Thyroid gland (tissue), 4 donors: ENCODE results near the gene SLBP. TPM values are rescaled to one million over a fixed set of nuclear protein-coding genes. Genes with fewer than 3 reads are reported as not detected.

ENCODE experiments used
- DNase-seq, 2 donors: peaks; one replicate each; pipeline ENCODE4 v3.0.0-alpha.2; 2019
- H3K27ac ChIP-seq, 3 donors: fragments of 200-600 bp; sonication (generic); 1 replicate in 2 of 3; 2 replicates in 1 of 3; pipeline ENCODE4 v1.5.1; 2016 to 2019; ENCODE audit warnings: mild to moderate bottlenecking in 1 of 3, moderate library complexity in 1 of 3
- H3K27me3 ChIP-seq: fragments of 200-600 bp; sonication (generic); one replicate; pipeline ENCODE4 v1.5.1; 2019
- H3K36me3 ChIP-seq, 2 donors: fragments of 200-600 bp; sonication (generic); one replicate each; pipeline ENCODE4 v1.5.1; 2016 to 2019
- H3K4me1 ChIP-seq, 2 donors: fragments of 200-600 bp; sonication (generic); one replicate each; pipeline ENCODE4 v1.5.1; 2017 to 2019
- H3K4me3 ChIP-seq, 3 donors: fragments of 200-600 bp; sonication (generic); replicated peaks in 1 of 3; 1 replicate in 2 of 3; 2 replicates in 1 of 3; pipeline ENCODE4 v1.5.1; 2016; ENCODE audit warnings: mild to moderate bottlenecking in 1 of 3
- H3K9me3 ChIP-seq: fragments of 200-600 bp; sonication (generic); one replicate; pipeline ENCODE4 v1.5.1; 2017
- POLR2A ChIP-seq, 2 donors: fragments of 450-650 bp; IDR thresholded peaks; one replicate each; pipeline ENCODE4 v1.6.1; 2017; ENCODE audit warnings: antibody characterized with exemption in 2 of 2, mild to moderate bottlenecking in 2 of 2, moderate library complexity in 1 of 2
- WGBS, 2 donors: methylation state at CpG; one replicate each; pipeline ENCODE4 v1.1.5; 2017; 5-methylcytosine and 5-hydroxymethylcytosine counted together
- intact Hi-C: fragments of 100-400 bp; cut with DNase I; formaldehyde crosslinking; loops from one replicate; pipeline ENCODE4 v1.15.1; 2023
- total RNA-seq, 4 donors: library from RNA; depleted of rRNA; stranded (reverse); fragments of >200 nt; gene quantifications; one replicate each; pipeline ENCODE4 v1.2.3, GENCODE V29; 2016
- TF ChIP-seq, protein P1 (sequence below), 6 experiments: fragments of 200-600 bp in 3 of 6; fragments of 450-650 bp in 3 of 6; sonication (generic) in 3 of 6; IDR thresholded peaks; one replicate each; pipeline ENCODE4 v1.5.1; 2016 to 2019; ENCODE audit warnings: antibody characterized with exemption in 6 of 6, mild to moderate bottlenecking in 2 of 6, inconsistent platforms in 1 of 6, moderate library complexity in 1 of 6

The SLBP gene
- total RNA-seq, 4 donors from 2014 or later: 41.2 to 48.5 (median 43.3) TPM

DNA sequence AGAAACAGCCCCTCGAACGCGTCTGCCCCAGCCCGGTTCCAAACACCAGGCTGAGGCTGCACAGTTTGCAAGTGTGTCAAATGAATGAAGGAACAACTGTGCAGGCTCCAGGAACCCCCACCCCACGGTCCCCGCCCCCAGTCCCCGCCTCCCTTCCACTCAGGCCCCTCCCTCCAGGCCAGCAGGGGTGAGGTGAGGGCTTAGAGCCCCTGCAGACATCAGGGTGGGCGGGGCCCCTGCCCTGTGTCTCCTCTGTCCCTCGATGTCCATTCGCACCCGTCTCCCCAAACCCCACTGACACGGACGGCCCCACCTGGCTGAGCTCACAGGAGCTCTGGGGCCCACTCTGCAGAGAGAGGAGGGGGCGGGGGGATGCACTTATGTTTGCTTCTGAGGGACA, 37.7 kb upstream of the SLBP start:
- DNase-seq: no peak
- Histone ChIP-seq H3K9me3 (no peaks in the 10 kb centered on the region), H3K27ac (no peak overlapping the region), H3K27me3 (no peaks in the 10 kb centered on the region), H3K36me3 (no peaks in the 10 kb centered on the region), H3K4me1 (peaks cover 0 to 5% of the 10 kb centered on the region in 2 donors), H3K4me3 (no peak overlapping the region)
- 22 to 86% methylated on average over 4 to 11 of the region's 14 CpGs for WGBS, 2 donors
- intact Hi-C loops: loop anchor here (2.0 to 5.0 kb wide), 3 partner anchors 57 to 437 kb away; no protein-coding TSS in a partner anchor
- no peak for TF ChIP-seq POLR2A (IDR thresholded peaks at IDR 0.05)
- TF ChIP-seq, protein P1, sequence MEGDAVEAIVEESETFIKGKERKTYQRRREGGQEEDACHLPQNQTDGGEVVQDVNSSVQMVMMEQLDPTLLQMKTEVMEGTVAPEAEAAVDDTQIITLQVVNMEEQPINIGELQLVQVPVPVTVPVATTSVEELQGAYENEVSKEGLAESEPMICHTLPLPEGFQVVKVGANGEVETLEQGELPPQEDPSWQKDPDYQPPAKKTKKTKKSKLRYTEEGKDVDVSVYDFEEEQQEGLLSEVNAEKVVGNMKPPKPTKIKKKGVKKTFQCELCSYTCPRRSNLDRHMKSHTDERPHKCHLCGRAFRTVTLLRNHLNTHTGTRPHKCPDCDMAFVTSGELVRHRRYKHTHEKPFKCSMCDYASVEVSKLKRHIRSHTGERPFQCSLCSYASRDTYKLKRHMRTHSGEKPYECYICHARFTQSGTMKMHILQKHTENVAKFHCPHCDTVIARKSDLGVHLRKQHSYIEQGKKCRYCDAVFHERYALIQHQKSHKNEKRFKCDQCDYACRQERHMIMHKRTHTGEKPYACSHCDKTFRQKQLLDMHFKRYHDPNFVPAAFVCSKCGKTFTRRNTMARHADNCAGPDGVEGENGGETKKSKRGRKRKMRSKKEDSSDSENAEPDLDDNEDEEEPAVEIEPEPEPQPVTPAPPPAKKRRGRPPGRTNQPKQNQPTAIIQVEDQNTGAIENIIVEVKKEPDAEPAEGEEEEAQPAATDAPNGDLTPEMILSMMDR (IDR thresholded peaks at IDR 0.05): no peak

DNA sequence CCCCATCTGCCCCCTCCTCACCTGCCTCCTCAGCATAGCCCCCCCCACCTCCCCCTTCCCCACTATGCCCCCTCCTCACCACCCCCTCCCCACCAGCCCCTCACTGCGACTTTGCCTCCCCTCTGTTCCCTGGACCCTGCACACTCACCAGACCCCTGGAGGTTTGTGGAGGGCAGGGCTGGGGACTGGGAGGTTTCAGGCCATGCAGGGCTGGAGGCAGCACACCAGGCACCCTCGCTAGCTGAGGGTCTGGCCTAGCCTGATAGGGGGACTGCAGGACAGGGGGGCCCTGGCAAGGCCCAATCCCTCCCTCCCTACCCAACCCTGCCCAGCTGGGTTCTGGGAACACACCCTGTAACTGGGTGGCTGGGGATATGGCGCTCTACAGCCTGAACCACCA, 37.3 kb upstream of the SLBP start:
- Histone ChIP-seq H3K4me3 (no peak overlapping the region), H3K9me3 (no peaks in the 10 kb centered on the region), H3K27ac (no peak overlapping the region), H3K27me3 (no peaks in the 10 kb centered on the region), H3K4me1 (peaks cover 0 to 5% of the 10 kb centered on the region in 2 donors), H3K36me3 (no peaks in the 10 kb centered on the region)
- DNase-seq: no peak
- WGBS, 2 donors: 40% methylated on average over 2 of the region's 3 CpGs; no CpG with 5 or more reads in 1 of the 2 donors
- intact Hi-C loops: loop anchor here (2.0 to 5.0 kb wide), 3 partner anchors 58 to 438 kb away; no protein-coding TSS in a partner anchor
- TF ChIP-seq POLR2A (IDR thresholded peaks at IDR 0.05): no peak

DNA sequence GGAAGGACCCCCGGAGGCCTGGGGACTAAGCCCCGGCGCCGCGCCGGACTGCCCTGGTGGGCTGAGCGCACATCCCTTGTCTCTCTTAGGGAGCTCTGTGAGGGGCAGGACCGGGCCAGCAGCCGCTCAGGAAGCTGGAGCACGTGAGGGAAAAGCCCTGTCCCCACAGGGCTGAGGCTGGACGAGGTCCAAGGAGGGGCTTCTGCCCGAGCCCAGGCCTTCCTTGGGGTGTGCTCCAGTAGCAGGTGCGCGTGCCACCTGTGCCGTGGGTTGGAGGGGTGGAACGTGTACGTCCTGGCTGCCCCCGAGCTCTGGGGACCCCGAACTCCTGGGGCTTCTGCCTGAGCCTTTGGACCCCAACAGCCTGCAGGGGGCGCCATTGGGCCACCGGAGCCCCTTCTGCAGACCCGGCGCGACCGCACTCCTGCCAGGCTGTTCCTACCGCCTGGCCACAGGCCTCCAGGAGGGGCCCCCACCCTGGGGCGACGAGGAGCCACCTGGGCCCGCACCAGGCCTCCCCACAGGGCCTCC, 36.4 kb upstream of the SLBP start:
- H3K4me3 ChIP-seq: no peak overlapping the region
- no peaks in the 10 kb centered on the region for H3K27me3 ChIP-seq
- DNase-seq: peak; percentile 68 to 69
- TF ChIP-seq POLR2A (IDR thresholded peaks at IDR 0.05): no peak
- TF ChIP-seq, protein P1 (IDR thresholded peaks at IDR 0.05): peak; percentile 51 to 73 (median 64)
- H3K4me1 ChIP-seq: peaks cover 0 to 5% of the 10 kb centered on the region in 2 donors
- no peaks in the 10 kb centered on the region for H3K9me3 ChIP-seq
- H3K36me3 ChIP-seq: no peaks in the 10 kb centered on the region
- H3K27ac ChIP-seq: no peak overlapping the region
- intact Hi-C loops: loop anchor here (2.0 to 5.0 kb wide), 3 partner anchors 59 to 439 kb away; no protein-coding TSS in a partner anchor
- WGBS, 2 donors: 4 to 7% methylated on average over 13 to 17 of the region's 29 CpGs

DNA sequence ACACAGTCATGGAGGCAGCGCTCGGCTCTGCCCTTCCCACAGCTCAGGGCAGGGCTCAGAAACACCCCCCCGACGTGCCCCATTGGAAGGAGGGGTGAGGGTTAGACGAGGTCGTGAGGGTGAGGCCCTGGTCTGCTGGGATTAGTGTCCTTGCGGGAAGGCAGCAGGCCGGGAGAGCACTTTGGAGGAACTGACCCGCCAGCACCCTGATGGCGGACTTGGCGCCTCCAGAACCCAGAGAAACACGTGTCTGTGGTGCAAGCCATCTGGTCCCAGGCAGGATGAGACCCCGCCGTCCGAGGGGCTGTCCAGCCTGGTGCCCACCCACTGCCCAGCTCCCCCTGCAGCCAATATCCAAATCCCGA, 35.5 kb upstream of the SLBP start:
- peaks cover 0 to 5% of the 10 kb centered on the region in 2 donors for H3K4me1 ChIP-seq
- no peak overlapping the region for H3K4me3 ChIP-seq
- no peak overlapping the region for H3K27ac ChIP-seq
- no peaks in the 10 kb centered on the region for H3K36me3 ChIP-seq
- no peaks in the 10 kb centered on the region for H3K27me3 ChIP-seq
- DNase-seq: no peak
- WGBS, 2 donors: 86 to 91% methylated on average over 7 to 15 of the region's 16 CpGs
- intact Hi-C loops: loop anchor here (5.0 kb wide), 2 partner anchors 60 to 440 kb away; no protein-coding TSS in a partner anchor
- no peaks in the 10 kb centered on the region for H3K9me3 ChIP-seq
- no peak for TF ChIP-seq POLR2A (IDR thresholded peaks at IDR 0.05)
- TF ChIP-seq, protein P1 (IDR thresholded peaks at IDR 0.05): no peak

DNA sequence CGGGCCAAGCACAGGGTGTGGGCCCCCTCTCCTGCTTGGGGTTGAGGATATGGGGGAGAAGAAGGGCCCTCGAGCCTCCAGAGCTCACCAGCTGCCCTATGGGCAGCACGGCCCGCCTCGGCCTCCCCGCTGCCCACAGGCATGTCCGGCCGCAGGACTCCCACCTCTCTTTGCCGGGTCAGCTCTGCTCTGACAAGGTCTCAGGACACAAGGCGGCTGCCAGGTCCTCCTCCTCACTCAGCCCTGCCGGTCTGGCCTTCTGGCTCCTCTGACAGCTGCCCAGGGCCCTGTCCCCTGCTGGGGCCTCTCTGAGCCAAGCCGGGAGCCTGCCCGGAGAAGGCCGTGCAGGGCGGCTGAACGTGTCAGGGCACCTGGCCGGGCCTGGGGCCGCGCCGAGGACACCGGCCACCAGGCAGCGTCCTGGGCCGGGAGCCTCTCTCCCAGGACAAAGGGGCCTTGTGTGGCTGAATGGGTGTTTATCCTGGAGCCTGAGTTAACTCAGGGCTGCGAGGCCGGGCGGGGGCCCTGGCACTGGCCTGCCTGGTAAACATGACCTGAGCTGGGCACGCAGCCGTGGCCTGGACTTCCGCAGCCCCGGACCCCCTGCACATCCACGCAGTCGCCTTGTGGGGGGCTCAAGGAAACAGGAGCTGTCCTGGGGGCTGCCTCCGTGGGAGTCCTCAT, 34.9 kb upstream of the SLBP start:
- TF ChIP-seq POLR2A (IDR thresholded peaks at IDR 0.05): no peak
- TF ChIP-seq, protein P1 (IDR thresholded peaks at IDR 0.05): no peak
- DNase-seq: no peak
- intact Hi-C loops: loop anchor here (5.0 kb wide), 2 partner anchors 60 to 440 kb away; no protein-coding TSS in a partner anchor
- 86 to 87% methylated on average over 10 of the region's 33 CpGs for WGBS, 2 donors
- Histone ChIP-seq H3K4me3 (no peak overlapping the region), H3K27me3 (no peaks in the 10 kb centered on the region), H3K4me1 (peaks cover 0 to 5% of the 10 kb centered on the region in 2 donors), H3K27ac (no peak overlapping the region), H3K9me3 (no peaks in the 10 kb centered on the region), H3K36me3 (no peaks in the 10 kb centered on the region)
